BJ (cell line): ENCODE measurements around the gene PRM2. TPM values are rescaled to one million over a fixed set of nuclear protein-coding genes. Genes with fewer than 3 reads are reported as not detected.

Experiments used
- CTCF ChIA-PET: fragments of 350-600 bp; formaldehyde crosslinking; extraction: SDS; loops from one replicate; lab custom pipeline; 2021; ENCODE audit warnings: antibody characterized with exemption, inconsistent platforms; lab: Yijun Ruan, JAX
- POLR2A ChIA-PET: fragments of 300-600 bp; sonication (Branson Sonifier 250); formaldehyde crosslinking; extraction: SDS; loops from one replicate; lab custom pipeline; 2021; ENCODE audit warnings: antibody characterized with exemption; lab: Charles Lee
- DNase-seq: peaks from one replicate; pipeline ENCODE4 v3.0.0-alpha.2; 2011; ENCODE audit warnings: low read depth
- H3K27me3 ChIP-seq: 2 replicates; pipeline ENCODE4 v1.6.0; 2011; ENCODE audit warnings: low read length; ENCODE audit not compliant: control insufficient read depth, insufficient read depth
- H3K36me3 ChIP-seq: 2 replicates; pipeline ENCODE4 v1.5.1; 2011; ENCODE audit warnings: low read length; ENCODE audit not compliant: control insufficient read depth, insufficient read depth
- H3K4me3 ChIP-seq: 2 replicates; pipeline ENCODE4 v1.5.1; 2011; ENCODE audit warnings: low read depth, mild to moderate bottlenecking, control low read depth, low read length
- polyA plus RNA-seq: library from polyadenylated mRNA; depleted of rRNA; stranded (reverse); fragments of >200 nt; gene quantifications from 2 replicates; pipeline ENCODE4 v1.2.3, GENCODE V29; 2011
- TF ChIP-seq, protein P1 (sequence below): IDR thresholded peaks from 2 replicates; pipeline ENCODE4 v1.5.1; 2011; ENCODE audit warnings: low read depth, mild to moderate bottlenecking, control low read depth, inconsistent platforms, low read length, moderate library complexity; ENCODE audit not compliant: insufficient read depth

Gene PRM2
- polyA plus RNA-seq, 1 experiment: not detected

DNA sequence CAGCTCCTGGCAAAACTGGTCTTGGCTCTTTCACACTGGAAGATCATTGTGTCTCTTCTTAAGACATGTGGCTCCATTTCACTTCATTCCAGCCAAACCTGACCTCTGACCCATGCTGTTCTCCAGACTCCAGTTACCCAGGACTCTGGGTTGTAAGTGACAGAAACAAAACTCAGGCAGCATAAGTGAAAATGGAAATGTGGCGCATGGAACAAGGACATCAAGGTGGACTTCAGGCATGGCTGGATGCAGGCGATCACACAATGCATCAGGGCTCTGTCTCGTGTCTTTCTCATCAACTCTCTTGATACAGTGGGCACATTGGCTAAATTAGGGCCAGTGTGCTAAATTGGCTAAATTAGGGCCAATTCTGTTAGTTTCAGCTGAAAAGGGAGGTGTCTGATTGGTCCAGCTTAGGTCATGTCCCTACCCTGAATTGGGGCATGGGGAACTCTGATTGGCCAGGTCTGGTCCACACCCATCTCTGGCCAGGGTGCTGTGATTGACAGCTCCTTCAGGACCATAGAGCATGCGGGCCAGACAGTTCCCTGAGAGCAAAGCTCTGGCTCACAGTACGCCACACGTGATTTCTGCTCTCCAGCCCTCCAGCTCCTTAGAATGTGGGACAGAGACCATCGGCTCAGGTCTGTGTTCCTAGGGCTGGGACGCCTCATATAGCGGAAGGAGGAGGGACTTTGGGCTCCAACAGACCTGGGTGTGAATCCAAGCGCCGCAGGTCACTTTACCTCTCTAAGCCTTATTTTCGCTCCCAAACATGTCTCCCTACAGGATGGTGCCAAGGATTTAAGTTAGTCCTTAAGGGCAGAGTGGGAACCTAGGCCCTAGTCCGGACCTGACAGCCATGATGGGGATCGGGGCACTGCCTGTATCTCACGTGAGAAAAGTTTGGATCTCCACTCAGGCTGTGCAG is 37.7 kb downstream of the PRM2 start:
- DNase-seq: no peak
- TF ChIP-seq, protein P1, sequence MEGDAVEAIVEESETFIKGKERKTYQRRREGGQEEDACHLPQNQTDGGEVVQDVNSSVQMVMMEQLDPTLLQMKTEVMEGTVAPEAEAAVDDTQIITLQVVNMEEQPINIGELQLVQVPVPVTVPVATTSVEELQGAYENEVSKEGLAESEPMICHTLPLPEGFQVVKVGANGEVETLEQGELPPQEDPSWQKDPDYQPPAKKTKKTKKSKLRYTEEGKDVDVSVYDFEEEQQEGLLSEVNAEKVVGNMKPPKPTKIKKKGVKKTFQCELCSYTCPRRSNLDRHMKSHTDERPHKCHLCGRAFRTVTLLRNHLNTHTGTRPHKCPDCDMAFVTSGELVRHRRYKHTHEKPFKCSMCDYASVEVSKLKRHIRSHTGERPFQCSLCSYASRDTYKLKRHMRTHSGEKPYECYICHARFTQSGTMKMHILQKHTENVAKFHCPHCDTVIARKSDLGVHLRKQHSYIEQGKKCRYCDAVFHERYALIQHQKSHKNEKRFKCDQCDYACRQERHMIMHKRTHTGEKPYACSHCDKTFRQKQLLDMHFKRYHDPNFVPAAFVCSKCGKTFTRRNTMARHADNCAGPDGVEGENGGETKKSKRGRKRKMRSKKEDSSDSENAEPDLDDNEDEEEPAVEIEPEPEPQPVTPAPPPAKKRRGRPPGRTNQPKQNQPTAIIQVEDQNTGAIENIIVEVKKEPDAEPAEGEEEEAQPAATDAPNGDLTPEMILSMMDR: no peak
- no peaks in the 10 kb centered on the region for H3K36me3 ChIP-seq
- no peak overlapping the region for H3K4me3 ChIP-seq
- ChIA-PET POLR2A (interaction anchor here (0.7 kb wide), 1 partner anchor 42 kb away, joined by 3 read pairs; no protein-coding TSS in a partner anchor), CTCF (interaction anchor here (0.6 kb wide), 1 partner anchor 15 kb away, joined by 3 read pairs; no protein-coding TSS in a partner anchor)
- 0 out of 2 replicates have a peak, but pooled peaks cover 2% of the 10 kb centered on the region for H3K27me3 ChIP-seq

- H3K36me3 ChIP-seq: no peaks in the 10 kb centered on the region
- CTCF ChIA-PET: no interaction called here
- H3K4me3 ChIP-seq: no peak overlapping the region
- H3K27me3 ChIP-seq: no peaks in the 10 kb centered on the region
- no peak for DNase-seq
- POLR2A ChIA-PET: no interaction called here
- TF ChIP-seq, protein P1: no peak
Measured at GRCh38 chr16:11236461-11237254, 39.6 kb downstream of the PRM2 start.

DNA sequence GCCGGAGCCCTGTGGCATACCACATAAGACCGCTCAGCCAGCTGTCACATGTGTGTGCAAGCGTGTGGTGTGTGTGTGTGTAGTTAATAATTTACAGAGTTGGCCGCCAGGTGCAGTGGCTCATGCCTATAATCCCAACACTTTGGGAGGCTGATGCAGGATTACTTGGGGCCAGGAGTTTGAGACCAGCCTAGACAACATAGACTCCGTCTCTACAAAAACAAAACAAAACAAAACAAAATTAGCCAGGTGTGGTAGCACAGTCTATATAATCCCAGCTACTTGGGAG is 40.6 kb downstream of the PRM2 start:
- Histone ChIP-seq H3K27me3 (no peaks in the 10 kb centered on the region), H3K36me3 (no peaks in the 10 kb centered on the region), H3K4me3 (no peak overlapping the region)
- ChIA-PET POLR2A (no interaction called here), CTCF (interaction anchor here (0.5 kb wide), 1 partner anchor 10 kb away, joined by 3 read pairs; no protein-coding TSS in a partner anchor)
- no peak for DNase-seq
- TF ChIP-seq, protein P1: no peak

DNA sequence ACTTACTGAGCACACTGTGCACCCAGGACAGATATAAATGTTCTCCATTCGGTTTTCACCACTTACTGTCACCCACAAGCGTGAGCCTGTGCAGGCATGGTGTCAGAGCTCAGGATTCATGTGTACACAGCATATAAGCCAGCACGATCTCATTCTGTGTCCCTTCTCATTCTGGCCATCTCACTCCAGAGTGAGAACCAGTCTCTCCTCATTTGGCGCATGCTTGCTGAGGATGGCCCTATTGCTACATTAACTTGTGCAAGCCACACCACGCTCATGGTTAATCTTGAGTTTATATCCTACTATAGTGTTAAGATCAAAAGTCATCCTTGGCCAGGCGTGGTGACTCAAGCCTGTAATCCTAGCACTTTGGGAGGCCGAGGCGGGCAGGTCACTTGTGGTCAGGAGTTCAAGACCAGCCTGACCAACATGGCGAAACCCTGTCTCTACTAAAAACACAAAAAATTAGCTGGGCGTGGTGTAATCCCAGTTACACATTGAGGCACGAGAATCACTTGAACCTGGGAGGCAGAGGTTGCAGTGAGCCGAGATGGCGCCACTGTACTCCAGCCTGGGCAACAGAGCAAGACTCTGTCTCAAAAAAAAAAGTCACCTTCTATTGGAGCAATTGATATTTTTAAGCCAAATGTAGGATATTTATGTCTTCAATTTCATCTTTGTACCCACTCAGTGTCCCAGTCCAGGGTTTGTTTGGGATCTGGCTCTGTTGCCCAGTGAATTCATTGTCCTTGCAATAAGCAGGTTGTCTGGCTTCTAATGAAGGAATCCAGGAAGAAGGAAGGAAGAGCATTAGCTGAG is 41.2 kb downstream of the PRM2 start:
- CTCF ChIA-PET: no interaction called here
- no peaks in the 10 kb centered on the region for H3K27me3 ChIP-seq
- POLR2A ChIA-PET: no interaction called here

More for the DNA sequence above, 41.2 kb downstream of the PRM2 start:
- Histone ChIP-seq H3K36me3 (no peaks in the 10 kb centered on the region), H3K4me3 (no peak overlapping the region)
- DNase-seq: no peak
- TF ChIP-seq, protein P1: no peak
